NCI-H2171 (cell line): ENCODE data around the gene HEPACAM.

Source experiments
- DNase-seq: peaks from one replicate; lab custom pipeline; 2025; lab: John Stamatoyannopoulos, UW

HEPACAM gene

GRCh38 chr11:124899383-124900145 lies 36.3 kb downstream of the HEPACAM start:
- DNase-seq, result no peak

- no peak for DNase-seq
Observed at GRCh38 chr11:124898711-124899110, 37.1 kb downstream of the HEPACAM start.

GRCh38 chr11:124898263-124898680 lies 37.6 kb downstream of the HEPACAM start:
- no peak for DNase-seq

GRCh38 chr11:124897674-124898262 lies 38.1 kb downstream of the HEPACAM start, which contains the start of gene ROBO4:
ROBO4 (minus strand) TSS chr11:124897865; CDS start chr11:124897795, 70 bp downstream.
- DNase-seq, result no peak

GRCh38 chr11:124896821-124897391 lies 38.9 kb downstream of the HEPACAM start:
- DNase-seq, result no peak

GRCh38 chr11:124896071-124896750 lies 39.6 kb downstream of the HEPACAM start:
- DNase-seq, result no peak

GRCh38 chr11:124895471-124895971 lies 40.3 kb downstream of the HEPACAM start:
- no peak for DNase-seq

GRCh38 chr11:124894606-124895430 lies 41.0 kb downstream of the HEPACAM start:
- DNase-seq, result no peak

GRCh38 chr11:124893781-124894401 lies 42.0 kb downstream of the HEPACAM start:
- DNase-seq, result no peak

GRCh38 chr11:124892750-124893454 lies 42.9 kb downstream of the HEPACAM start:
- no peak for DNase-seq

- no peak for DNase-seq
Observed at GRCh38 chr11:124892146-124892545, 43.7 kb downstream of the HEPACAM start.

GRCh38 chr11:124891373-124891861 lies 44.4 kb downstream of the HEPACAM start:
- DNase-seq, result no peak

- no peak for DNase-seq
Observed at GRCh38 chr11:124890683-124891372, 45.0 kb downstream of the HEPACAM start.

- DNase-seq, result no peak
Observed at GRCh38 chr11:124890151-124890550, 45.7 kb downstream of the HEPACAM start.

GRCh38 chr11:124889191-124890091 lies 46.4 kb downstream of the HEPACAM start:
- DNase-seq, result no peak

GRCh38 chr11:124887667-124888013 lies 48.2 kb downstream of the HEPACAM start:
- no peak for DNase-seq

GRCh38 chr11:124886978-124887666 lies 48.7 kb downstream of the HEPACAM start:
- DNase-seq, result no peak

- no peak for DNase-seq
Observed at GRCh38 chr11:124886476-124886875, 49.4 kb downstream of the HEPACAM start.
